K562 (cell line): ENCODE results near the gene SP2. TPM values are rescaled to one million over a fixed set of nuclear protein-coding genes. Genes with fewer than 3 reads are reported as not detected.

Experiments
- ARNT ChIP-seq, 2 experiments: fragments of 450-650 bp; IDR thresholded peaks; 2 replicates each; pipeline ENCODE4 v1.6.1; 2016; ENCODE audit warnings: mild to moderate bottlenecking in 1 of 2
- BCOR ChIP-seq: fragments of 450-650 bp; IDR thresholded peaks from 2 replicates; pipeline ENCODE4 v1.6.1; 2016
- BRF1 ChIP-seq: IDR thresholded peaks from 3 replicates; pipeline ENCODE4 v1.6.1; 2011; ENCODE audit warnings: borderline replicate concordance, mild to moderate bottlenecking; ENCODE audit not compliant: insufficient read length; ENCODE audit errors: extremely low read depth
- CCNT2 ChIP-seq: IDR thresholded peaks from 2 replicates; pipeline ENCODE4 v1.6.1; 2011; ENCODE audit warnings: borderline replicate concordance, low read depth, mild to moderate bottlenecking, moderate library complexity, mixed read lengths, low read length; ENCODE audit not compliant: insufficient read length; ENCODE audit errors: extremely low read depth
- HDAC1 ChIP-seq, 2 experiments: fragments of 450-650 bp; IDR thresholded peaks; 2 replicates each; pipeline ENCODE4 v1.6.1; 2016 to 2017; ENCODE audit warnings: inconsistent platforms in 1 of 2, mild to moderate bottlenecking in 1 of 2, moderate library complexity in 1 of 2
- KDM1A ChIP-seq, 2 experiments: fragments of 450-650 bp; IDR thresholded peaks; 2 replicates each; pipeline ENCODE4 v1.6.1; 2016; ENCODE audit warnings: mild to moderate bottlenecking in 2 of 2
- NUFIP1 ChIP-seq: fragments of 450-650 bp; IDR thresholded peaks from 2 replicates; pipeline ENCODE4 v1.6.1; 2018; ENCODE audit not compliant: partially characterized antibody
- POLR2A ChIP-seq: fragments of 450-650 bp; conservative IDR thresholded peaks from 2 replicates; pipeline ENCODE4 v1.6.1; 2016
- POU5F1 ChIP-seq: fragments of 150-350 bp; IDR thresholded peaks from 2 replicates; pipeline ENCODE4 v1.6.1; 2014; ENCODE audit warnings: borderline replicate concordance, low read length, low read depth, mild to moderate bottlenecking; ENCODE audit not compliant: partially characterized antibody
- PRPF4 ChIP-seq: fragments of 200-400 bp; formaldehyde crosslinking; IDR thresholded peaks from one replicate; pipeline ENCODE4 v1.6.1; 2017; ENCODE audit warnings: low read length, low read depth, mild to moderate bottlenecking; ENCODE audit not compliant: insufficient read depth, poor library complexity, severe bottlenecking
- RB1 ChIP-seq: fragments of 450-650 bp; IDR thresholded peaks from 2 replicates; pipeline ENCODE4 v1.6.1; 2017; ENCODE audit warnings: low read depth, mild to moderate bottlenecking
- RCOR1 ChIP-seq, 2 experiments: IDR thresholded peaks; 2 replicates each; pipeline ENCODE4 v1.6.1; 2012; ENCODE audit warnings: low read depth in 2 of 2, low read length in 2 of 2, borderline replicate concordance in 1 of 2, improper control_type of control experiment in 1 of 2
- SMAD4 ChIP-seq: fragments of 250-450 bp; sonication (Bioruptor Pico); conservative IDR thresholded peaks from 2 replicates; pipeline ENCODE4 v1.8.0; 2021; ENCODE audit warnings: inconsistent platforms, mild to moderate bottlenecking, moderate library complexity
- SMC3 ChIP-seq: conservative IDR thresholded peaks from 2 replicates; pipeline ENCODE4 v1.6.1; 2011; ENCODE audit warnings: low read depth, low read length, improper control_type of control experiment; ENCODE audit not compliant: insufficient read depth
- TEAD4 ChIP-seq, 2 experiments: sonication (generic) in 1 of 2; formaldehyde crosslinking in 1 of 2; IDR thresholded peaks; 2 replicates each; pipeline versions ENCODE4 v1.6.1 to v1.8.0; 2012 to 2022; ENCODE audit warnings: borderline replicate concordance in 1 of 2, inconsistent platforms in 1 of 2, low read length in 1 of 2, mild to moderate bottlenecking in 1 of 2, missing genetic modification reagents in 1 of 2
- ZC3H4 ChIP-seq: sonication (generic); formaldehyde crosslinking; IDR thresholded peaks from 2 replicates; pipeline ENCODE4 v1.9.0; 2021; ENCODE audit warnings: missing genetic modification reagents, borderline replicate concordance
- ZNF282 ChIP-seq: sonication (generic); formaldehyde crosslinking; IDR thresholded peaks from 2 replicates; pipeline ENCODE4 v1.8.1; 2023; ENCODE audit warnings: missing genetic modification reagents
- ZNF431 ChIP-seq: sonication (generic); formaldehyde crosslinking; IDR thresholded peaks from 2 replicates; pipeline ENCODE4 v1.8.0; 2022; ENCODE audit warnings: mild to moderate bottlenecking, missing genetic modification reagents
- ZNF668 ChIP-seq: fragments of 250-450 bp; sonication (Bioruptor Pico); IDR thresholded peaks from 2 replicates; pipeline ENCODE4 v1.8.0; 2022; ENCODE audit warnings: mild to moderate bottlenecking, inconsistent platforms
- polyA plus RNA-seq, 8 experiments: library from polyadenylated mRNA; depleted of rRNA in 4 of 8; stranded (reverse) in 5 of 8; unstranded in 3 of 8; fragments of >200 nt; fragmentation: Nextera tagmentation in 2 of 8; fragmentation: Illumina TruSeq in 1 of 8; extraction: Ambion mirVana in 2 of 8; extraction: Trizol in 1 of 8; gene quantifications; 2 replicates each; pipeline versions ENCODE4 v1.2.1 to v1.2.3, GENCODE V29; 2011 to 2014; ENCODE audit warnings: inconsistent platforms in 1 of 8, missing spikeins in 1 of 8
- total RNA-seq, 7 experiments: library from RNA; depleted of rRNA in 6 of 7; stranded (reverse); fragments of >200 nt in 6 of 7; fragmentation: Illumina TruSeq in 2 of 7; extraction: Trizol in 2 of 7; gene quantifications; 2 replicates each; pipeline versions ENCODE4 v1.2.1 to v1.2.3, GENCODE V29; 2011 to 2021; ENCODE audit warnings: low replicate concordance in 1 of 7
- TF ChIP-seq, protein P1 (sequence below), 2 experiments: fragments of 150-350 bp in 1 of 2; IDR thresholded peaks; 2 replicates each; pipeline ENCODE4 v1.6.1; 2012 to 2016; ENCODE audit warnings: low read depth in 2 of 2, low read length in 2 of 2, mild to moderate bottlenecking in 1 of 2, moderate library complexity in 1 of 2
- TF ChIP-seq, protein P2 (sequence below), 2 experiments: IDR thresholded peaks; 2 replicates each; pipeline ENCODE4 v1.6.1; 2011; ENCODE audit warnings: borderline replicate concordance in 1 of 2, control low read depth in 1 of 2, low read depth in 1 of 2, low read length in 1 of 2, mild to moderate bottlenecking in 1 of 2, mixed read lengths in 1 of 2, moderate library complexity in 1 of 2; ENCODE audit not compliant: insufficient read depth in 1 of 2, insufficient read length in 1 of 2, poor library complexity in 1 of 2, severe bottlenecking in 1 of 2; ENCODE audit errors: extremely low read depth in 1 of 2
- TF ChIP-seq, protein P3 (sequence below): sonication (generic); formaldehyde crosslinking; IDR thresholded peaks from 2 replicates; pipeline ENCODE4 v1.8.0; 2022; ENCODE audit warnings: mild to moderate bottlenecking, missing genetic modification reagents

SP2 gene
- total and polyA plus RNA-seq, 9 of the 15 experiments (the other 6 are each of a cell fraction or from before 2014, with no cell fraction given): 0.77 to 22.3 (median 2.3) TPM

DNA sequence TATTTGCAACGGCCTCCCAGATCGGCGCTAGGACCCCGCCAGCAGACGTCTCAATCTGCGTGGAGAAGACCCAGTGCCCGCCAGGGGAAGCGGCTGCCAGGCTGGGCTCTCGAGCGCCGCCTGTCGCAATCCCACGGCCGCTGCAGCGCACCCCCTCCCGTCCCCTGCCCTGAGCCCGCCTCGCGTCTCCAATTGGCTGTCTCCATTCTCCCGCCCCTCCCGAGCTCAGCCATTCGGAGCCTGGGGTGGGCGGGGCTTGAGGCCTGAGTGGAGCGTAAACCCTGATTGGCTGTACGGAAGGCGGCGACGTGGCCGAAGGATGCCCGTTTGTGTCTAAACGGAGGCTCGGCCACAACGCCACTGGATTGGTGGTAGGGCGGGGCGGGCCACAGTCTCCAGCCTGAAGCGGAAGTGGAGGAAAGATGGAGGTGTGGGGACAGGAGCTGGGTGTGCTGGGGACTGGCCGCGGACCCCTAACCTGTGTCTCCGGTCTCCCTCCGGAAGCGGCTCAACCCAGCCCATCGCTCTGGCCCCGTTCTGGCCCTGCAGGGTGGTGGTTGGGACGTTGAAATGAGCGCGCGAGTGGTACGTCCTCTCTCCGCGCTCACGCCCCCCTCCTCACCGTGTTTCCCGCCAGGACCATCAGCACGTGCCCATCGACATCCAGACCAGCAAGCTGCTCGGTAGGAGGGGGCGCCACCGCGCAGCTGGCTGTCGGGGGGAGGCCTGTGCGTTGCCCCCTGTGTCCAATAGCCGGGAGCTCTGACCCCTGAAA lies 74.9 kb downstream of the SP2 start, which contains the start of gene CDK5RAP3 (continued):
- TF ChIP-seq, protein P1, sequence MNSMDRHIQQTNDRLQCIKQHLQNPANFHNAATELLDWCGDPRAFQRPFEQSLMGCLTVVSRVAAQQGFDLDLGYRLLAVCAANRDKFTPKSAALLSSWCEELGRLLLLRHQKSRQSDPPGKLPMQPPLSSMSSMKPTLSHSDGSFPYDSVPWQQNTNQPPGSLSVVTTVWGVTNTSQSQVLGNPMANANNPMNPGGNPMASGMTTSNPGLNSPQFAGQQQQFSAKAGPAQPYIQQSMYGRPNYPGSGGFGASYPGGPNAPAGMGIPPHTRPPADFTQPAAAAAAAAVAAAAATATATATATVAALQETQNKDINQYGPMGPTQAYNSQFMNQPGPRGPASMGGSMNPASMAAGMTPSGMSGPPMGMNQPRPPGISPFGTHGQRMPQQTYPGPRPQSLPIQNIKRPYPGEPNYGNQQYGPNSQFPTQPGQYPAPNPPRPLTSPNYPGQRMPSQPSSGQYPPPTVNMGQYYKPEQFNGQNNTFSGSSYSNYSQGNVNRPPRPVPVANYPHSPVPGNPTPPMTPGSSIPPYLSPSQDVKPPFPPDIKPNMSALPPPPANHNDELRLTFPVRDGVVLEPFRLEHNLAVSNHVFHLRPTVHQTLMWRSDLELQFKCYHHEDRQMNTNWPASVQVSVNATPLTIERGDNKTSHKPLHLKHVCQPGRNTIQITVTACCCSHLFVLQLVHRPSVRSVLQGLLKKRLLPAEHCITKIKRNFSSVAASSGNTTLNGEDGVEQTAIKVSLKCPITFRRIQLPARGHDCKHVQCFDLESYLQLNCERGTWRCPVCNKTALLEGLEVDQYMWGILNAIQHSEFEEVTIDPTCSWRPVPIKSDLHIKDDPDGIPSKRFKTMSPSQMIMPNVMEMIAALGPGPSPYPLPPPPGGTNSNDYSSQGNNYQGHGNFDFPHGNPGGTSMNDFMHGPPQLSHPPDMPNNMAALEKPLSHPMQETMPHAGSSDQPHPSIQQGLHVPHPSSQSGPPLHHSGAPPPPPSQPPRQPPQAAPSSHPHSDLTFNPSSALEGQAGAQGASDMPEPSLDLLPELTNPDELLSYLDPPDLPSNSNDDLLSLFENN (IDR thresholded peaks at IDR 0.05; ENCODE audit: low read depth in 2 of 2, low read length in 2 of 2): no peak
- TF ChIP-seq RCOR1 (IDR thresholded peaks at IDR 0.05; ENCODE audit: borderline replicate concordance in 1 of 2, low read depth in 2 of 2, low read length in 2 of 2): peak; percentile 50 to 55; a peak in 3 of 4 replicates
- TF ChIP-seq, protein P2, sequence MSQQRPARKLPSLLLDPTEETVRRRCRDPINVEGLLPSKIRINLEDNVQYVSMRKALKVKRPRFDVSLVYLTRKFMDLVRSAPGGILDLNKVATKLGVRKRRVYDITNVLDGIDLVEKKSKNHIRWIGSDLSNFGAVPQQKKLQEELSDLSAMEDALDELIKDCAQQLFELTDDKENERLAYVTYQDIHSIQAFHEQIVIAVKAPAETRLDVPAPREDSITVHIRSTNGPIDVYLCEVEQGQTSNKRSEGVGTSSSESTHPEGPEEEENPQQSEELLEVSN (IDR thresholded peaks at IDR 0.05; ENCODE audit: borderline replicate concordance in 1 of 2, extremely low read depth in 1 of 2, insufficient read depth in 1 of 2, insufficient read length in 1 of 2, low read depth in 1 of 2, low read length in 1 of 2, poor library complexity in 1 of 2, severe bottlenecking in 1 of 2): peak; percentile 100
- peak; percentile 97 for TF ChIP-seq RB1
- TF ChIP-seq ZNF668 (CRISPR knock-in tag): no peak
- no peak for TF ChIP-seq BRF1
- TF ChIP-seq POLR2A: peak; percentile 93
- no peak for TF ChIP-seq ZNF282
- peak; percentile 66 for TF ChIP-seq ZNF431
- TF ChIP-seq, protein P3, sequence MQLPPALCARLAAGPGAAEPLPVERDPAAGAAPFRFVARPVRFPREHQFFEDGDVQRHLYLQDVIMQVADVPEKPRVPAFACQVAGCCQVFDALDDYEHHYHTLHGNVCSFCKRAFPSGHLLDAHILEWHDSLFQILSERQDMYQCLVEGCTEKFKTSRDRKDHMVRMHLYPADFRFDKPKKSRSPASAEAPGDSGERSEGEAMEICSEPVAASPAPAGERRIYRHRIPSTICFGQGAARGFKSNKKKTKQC (CRISPR knock-in tag): peak; percentile 97
- TF ChIP-seq NUFIP1: no peak
- no peak for TF ChIP-seq PRPF4
- TF ChIP-seq HDAC1 (IDR thresholded peaks at IDR 0.05): peak in 1 of 2 experiments; percentile 95; a peak in 2 of 4 replicates
- peak; percentile 21 for TF ChIP-seq CCNT2
- no peak for TF ChIP-seq POU5F1
- 0 out of 4 replicates have a peak, but pooled peaks of 1 of the 2 experiments have one; percentile 36 for TF ChIP-seq KDM1A (IDR thresholded peaks at IDR 0.05)
- TF ChIP-seq ZC3H4 (CRISPR knock-in tag): 0 out of 2 replicates have a peak, but pooled peaks have one; percentile 14
- TF ChIP-seq SMAD4 (CRISPR knock-in tag): peak; percentile 44
- TF ChIP-seq BCOR: no peak
- peak; percentile 71; the same call in 1 of the 2 replicates for TF ChIP-seq SMC3
- TF ChIP-seq TEAD4 (IDR thresholded peaks at IDR 0.05; ENCODE audit: low read length): peak; percentile 1; the same call in 1 of the 2 replicates
- TF ChIP-seq TEAD4 (CRISPR knock-in tag; IDR thresholded peaks at IDR 0.05; ENCODE audit: borderline replicate concordance): 0 out of 2 replicates have a peak, but pooled peaks have one; percentile 66
- TF ChIP-seq ARNT (IDR thresholded peaks at IDR 0.05): peak in 1 of 2 experiments; percentile 39; a peak in 1 of 4 replicates
